ENCODE results near the gene CASZ1.
A peak's percentile ranks its signal among the peaks of the same experiment; 100 is the strongest.

DNA sequence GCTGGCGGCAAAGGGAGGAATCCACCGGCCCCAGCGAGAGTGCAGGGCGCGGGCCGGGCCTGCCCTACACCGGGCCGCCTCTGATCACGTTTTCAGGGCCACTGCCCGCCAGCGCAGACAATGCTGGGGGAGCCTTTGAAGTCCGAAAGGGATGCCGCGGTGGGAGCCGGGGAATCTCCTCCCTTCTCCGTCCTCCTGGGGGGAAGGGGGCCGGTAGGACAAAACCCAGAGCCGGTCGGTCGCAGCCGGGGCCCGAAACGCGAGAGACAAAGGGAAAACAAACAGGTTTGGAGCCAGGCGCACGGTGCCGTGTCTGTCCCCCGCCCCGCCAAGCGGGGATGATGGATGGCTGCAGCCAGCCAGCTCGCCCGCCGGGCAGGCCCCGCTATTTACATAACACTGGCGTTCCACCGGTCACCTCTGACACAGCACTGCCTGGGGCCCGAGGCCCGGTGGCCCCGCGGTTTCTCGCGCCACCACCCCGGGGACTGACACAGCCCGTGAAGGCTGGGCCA lies 92.0 kb downstream of the CASZ1 start:
- TF ChIP-seq POLR2A (IDR thresholded peaks at IDR 0.05) = no peak
- TF ChIP-seq, protein P1, sequence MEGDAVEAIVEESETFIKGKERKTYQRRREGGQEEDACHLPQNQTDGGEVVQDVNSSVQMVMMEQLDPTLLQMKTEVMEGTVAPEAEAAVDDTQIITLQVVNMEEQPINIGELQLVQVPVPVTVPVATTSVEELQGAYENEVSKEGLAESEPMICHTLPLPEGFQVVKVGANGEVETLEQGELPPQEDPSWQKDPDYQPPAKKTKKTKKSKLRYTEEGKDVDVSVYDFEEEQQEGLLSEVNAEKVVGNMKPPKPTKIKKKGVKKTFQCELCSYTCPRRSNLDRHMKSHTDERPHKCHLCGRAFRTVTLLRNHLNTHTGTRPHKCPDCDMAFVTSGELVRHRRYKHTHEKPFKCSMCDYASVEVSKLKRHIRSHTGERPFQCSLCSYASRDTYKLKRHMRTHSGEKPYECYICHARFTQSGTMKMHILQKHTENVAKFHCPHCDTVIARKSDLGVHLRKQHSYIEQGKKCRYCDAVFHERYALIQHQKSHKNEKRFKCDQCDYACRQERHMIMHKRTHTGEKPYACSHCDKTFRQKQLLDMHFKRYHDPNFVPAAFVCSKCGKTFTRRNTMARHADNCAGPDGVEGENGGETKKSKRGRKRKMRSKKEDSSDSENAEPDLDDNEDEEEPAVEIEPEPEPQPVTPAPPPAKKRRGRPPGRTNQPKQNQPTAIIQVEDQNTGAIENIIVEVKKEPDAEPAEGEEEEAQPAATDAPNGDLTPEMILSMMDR (IDR thresholded peaks at IDR 0.05) = no peak
- peak in 1 of 3 donors; percentile 11 for TF ChIP-seq POLR2AphosphoS5 (IDR thresholded peaks at IDR 0.05)
- TF ChIP-seq EP300 (IDR thresholded peaks at IDR 0.05) = no peak

All from stomach (tissue), 4 donors.